Glutamatergic neuron (in vitro differentiated cells): Measurements from ENCODE around the gene APCS. TPM values are rescaled to one million over a fixed set of nuclear protein-coding genes. Genes with fewer than 3 reads are reported as not detected.

Experiments used
- DNase-seq: peaks from one replicate; pipeline ENCODE4 v3.0.0; 2022
- H3K27ac Mint-ChIP-seq: one replicate; pipeline ENCODE4 v1.8.0; 2020; ENCODE audit warnings: mild to moderate bottlenecking, mixed read lengths, inconsistent platforms; ENCODE audit not compliant: unreplicated experiment
- H3K27me3 Mint-ChIP-seq: one replicate; pipeline ENCODE4 v1.8.0; 2020; ENCODE audit warnings: mild to moderate bottlenecking, moderate library complexity, mixed read lengths, inconsistent platforms; ENCODE audit not compliant: unreplicated experiment
- H3K36me3 Mint-ChIP-seq: one replicate; pipeline ENCODE4 v1.8.0; 2020; ENCODE audit warnings: mild to moderate bottlenecking, mixed read lengths, inconsistent platforms; ENCODE audit not compliant: unreplicated experiment
- H3K4me1 Mint-ChIP-seq: one replicate; pipeline ENCODE4 v1.8.0; 2020; ENCODE audit warnings: mild to moderate bottlenecking, low read depth, mixed read lengths, inconsistent platforms; ENCODE audit not compliant: unreplicated experiment
- H3K4me3 Mint-ChIP-seq: one replicate; pipeline ENCODE4 v1.8.0; 2020; ENCODE audit warnings: mild to moderate bottlenecking, mixed read lengths, inconsistent platforms; ENCODE audit not compliant: unreplicated experiment
- H3K9me3 Mint-ChIP-seq: one replicate; pipeline ENCODE4 v1.8.0; 2020; ENCODE audit warnings: mild to moderate bottlenecking, moderate library complexity, mixed read lengths, inconsistent platforms; ENCODE audit not compliant: unreplicated experiment
- total RNA-seq: library from RNA; stranded (reverse); fragmentation: NEBNext Ultra II Directional; extraction: Animal tissue kit (Norgen Biotek cat#: 25700); gene quantifications from one replicate; pipeline ENCODE4 v1.2.1, GENCODE V29; 2021; ENCODE audit not compliant: unreplicated experiment
- TF ChIP-seq, protein P1 (sequence below): fragments of 200-600 bp; sonication (generic); IDR thresholded peaks from one replicate; pipeline ENCODE4 v1.5.0; 2021; ENCODE audit not compliant: partially characterized antibody, unreplicated experiment

The APCS gene
- total RNA-seq, 1 donor from 2014 or later = not detected

DNA sequence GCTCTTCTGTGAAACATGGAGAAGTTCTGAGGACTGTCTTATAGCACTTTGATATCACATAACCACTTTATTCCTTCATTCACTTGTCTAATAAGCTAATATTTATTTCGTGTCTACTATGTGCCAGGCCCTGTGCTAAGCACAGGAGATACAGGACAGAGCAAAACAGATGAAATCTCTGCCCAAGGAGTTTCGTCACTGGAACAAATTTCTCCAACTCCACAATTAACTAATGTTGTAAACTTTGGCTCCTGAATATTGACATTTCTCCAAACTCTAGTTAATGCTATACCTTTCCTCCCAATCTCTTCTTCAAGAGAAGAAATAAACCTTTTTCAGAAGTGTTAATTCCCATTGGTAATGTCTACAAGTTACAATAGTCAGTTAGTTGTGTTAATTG is 27.0 kb upstream of the APCS start:
- Mint-ChIP-seq H3K9me3 (no peaks in the 10 kb centered on the region), H3K27ac (no peak overlapping the region), H3K36me3 (no peaks in the 10 kb centered on the region), H3K27me3 (no peaks in the 10 kb centered on the region), H3K4me1 (no peaks in the 10 kb centered on the region), H3K4me3 (no peak overlapping the region)
- TF ChIP-seq, protein P1, sequence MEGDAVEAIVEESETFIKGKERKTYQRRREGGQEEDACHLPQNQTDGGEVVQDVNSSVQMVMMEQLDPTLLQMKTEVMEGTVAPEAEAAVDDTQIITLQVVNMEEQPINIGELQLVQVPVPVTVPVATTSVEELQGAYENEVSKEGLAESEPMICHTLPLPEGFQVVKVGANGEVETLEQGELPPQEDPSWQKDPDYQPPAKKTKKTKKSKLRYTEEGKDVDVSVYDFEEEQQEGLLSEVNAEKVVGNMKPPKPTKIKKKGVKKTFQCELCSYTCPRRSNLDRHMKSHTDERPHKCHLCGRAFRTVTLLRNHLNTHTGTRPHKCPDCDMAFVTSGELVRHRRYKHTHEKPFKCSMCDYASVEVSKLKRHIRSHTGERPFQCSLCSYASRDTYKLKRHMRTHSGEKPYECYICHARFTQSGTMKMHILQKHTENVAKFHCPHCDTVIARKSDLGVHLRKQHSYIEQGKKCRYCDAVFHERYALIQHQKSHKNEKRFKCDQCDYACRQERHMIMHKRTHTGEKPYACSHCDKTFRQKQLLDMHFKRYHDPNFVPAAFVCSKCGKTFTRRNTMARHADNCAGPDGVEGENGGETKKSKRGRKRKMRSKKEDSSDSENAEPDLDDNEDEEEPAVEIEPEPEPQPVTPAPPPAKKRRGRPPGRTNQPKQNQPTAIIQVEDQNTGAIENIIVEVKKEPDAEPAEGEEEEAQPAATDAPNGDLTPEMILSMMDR = no peak
- DNase-seq = no peak

DNA sequence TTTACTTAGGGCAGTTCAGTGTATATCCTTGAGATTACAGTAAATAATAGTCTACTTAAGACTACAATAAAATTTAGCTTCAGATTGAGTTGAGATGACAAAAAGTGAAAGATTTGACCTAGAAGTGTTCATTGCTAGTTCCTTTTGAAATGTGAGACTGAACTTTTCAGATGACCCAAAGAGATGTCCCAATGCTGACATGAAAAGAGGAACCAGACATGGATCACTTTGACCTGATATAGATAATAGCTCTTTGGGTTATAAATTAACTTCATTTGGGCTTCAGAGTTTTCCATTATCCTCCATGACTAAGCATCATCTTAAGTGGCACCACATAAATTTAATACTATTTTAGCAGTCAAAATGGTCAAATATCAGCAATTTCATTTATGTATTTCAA is 26.1 kb upstream of the APCS start:
- H3K4me3 Mint-ChIP-seq = no peak overlapping the region
- no peaks in the 10 kb centered on the region for H3K27me3 Mint-ChIP-seq
- no peak for DNase-seq
- H3K9me3 Mint-ChIP-seq = no peaks in the 10 kb centered on the region
- TF ChIP-seq, protein P1 = no peak
- H3K4me1 Mint-ChIP-seq = no peaks in the 10 kb centered on the region
- H3K27ac Mint-ChIP-seq = no peak overlapping the region
- no peaks in the 10 kb centered on the region for H3K36me3 Mint-ChIP-seq

DNA sequence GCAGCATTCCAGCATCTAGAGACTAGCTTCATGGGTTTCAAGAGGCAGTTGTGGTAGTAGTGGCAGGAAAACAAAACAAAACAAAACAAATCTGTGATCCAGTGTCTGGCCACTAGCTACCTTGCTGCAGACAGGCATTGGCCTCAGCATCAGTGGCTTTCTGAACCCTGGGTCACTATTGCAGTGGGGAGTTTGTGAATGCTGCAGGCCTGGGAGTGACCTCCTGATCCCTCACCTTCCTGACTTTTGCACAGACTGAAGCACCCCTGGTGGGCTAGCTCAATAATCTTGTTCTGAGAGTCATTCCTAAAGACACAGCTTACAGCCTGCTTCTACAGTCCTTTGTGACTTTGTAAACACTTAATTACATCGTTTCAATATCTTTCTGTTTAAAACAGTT is 24.9 kb upstream of the APCS start:
- TF ChIP-seq, protein P1 = no peak

GRCh38 chr1:159577446-159577845 is 10.2 kb upstream of the APCS start:
- Mint-ChIP-seq H3K9me3 (no peaks in the 10 kb centered on the region), H3K4me3 (no peak overlapping the region), H3K36me3 (peaks cover 3% of the 10 kb centered on the region), H3K4me1 (no peaks in the 10 kb centered on the region), H3K27ac (no peak overlapping the region), H3K27me3 (no peaks in the 10 kb centered on the region)
- no peak for DNase-seq
- TF ChIP-seq, protein P1 = no peak

More for the DNA sequence above, 24.9 kb upstream of the APCS start:
- Mint-ChIP-seq H3K36me3 (no peaks in the 10 kb centered on the region), H3K4me1 (no peaks in the 10 kb centered on the region), H3K4me3 (no peak overlapping the region), H3K27me3 (no peaks in the 10 kb centered on the region), H3K27ac (no peak overlapping the region), H3K9me3 (no peaks in the 10 kb centered on the region)
- DNase-seq = no peak

DNA sequence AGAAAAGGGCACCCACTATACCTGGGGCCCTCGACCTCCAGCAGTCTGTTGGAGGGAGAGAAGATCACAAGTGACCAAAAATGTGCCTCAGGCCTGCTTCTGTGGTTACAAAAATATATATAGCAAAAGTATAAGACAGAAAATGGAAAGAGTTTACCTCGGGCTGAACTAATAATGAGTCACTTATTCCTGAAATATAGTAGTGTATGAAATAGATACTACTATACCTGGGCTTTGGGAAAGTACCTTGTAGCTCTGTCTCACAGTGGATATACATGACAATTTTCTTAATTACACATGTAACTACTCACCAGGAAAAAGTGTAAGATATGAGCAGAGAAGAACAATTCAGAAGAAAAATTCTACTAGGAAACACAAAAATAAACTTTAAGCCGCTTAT is 7.3 kb upstream of the APCS start:
- Mint-ChIP-seq H3K9me3 (no peaks in the 10 kb centered on the region), H3K27me3 (no peaks in the 10 kb centered on the region), H3K4me3 (no peak overlapping the region), H3K27ac (no peak overlapping the region), H3K36me3 (no peaks in the 10 kb centered on the region), H3K4me1 (no peaks in the 10 kb centered on the region)
- TF ChIP-seq, protein P1 = no peak
- DNase-seq = no peak
